ENCODE results near the gene CRIP2. TPM values are rescaled to one million over a fixed set of nuclear protein-coding genes. Genes with fewer than 3 reads are reported as not detected.

The CRIP2 gene
- total and polyA plus RNA-seq, 9 donors = 0.35 to 242 (median 47.8) TPM

DNA sequence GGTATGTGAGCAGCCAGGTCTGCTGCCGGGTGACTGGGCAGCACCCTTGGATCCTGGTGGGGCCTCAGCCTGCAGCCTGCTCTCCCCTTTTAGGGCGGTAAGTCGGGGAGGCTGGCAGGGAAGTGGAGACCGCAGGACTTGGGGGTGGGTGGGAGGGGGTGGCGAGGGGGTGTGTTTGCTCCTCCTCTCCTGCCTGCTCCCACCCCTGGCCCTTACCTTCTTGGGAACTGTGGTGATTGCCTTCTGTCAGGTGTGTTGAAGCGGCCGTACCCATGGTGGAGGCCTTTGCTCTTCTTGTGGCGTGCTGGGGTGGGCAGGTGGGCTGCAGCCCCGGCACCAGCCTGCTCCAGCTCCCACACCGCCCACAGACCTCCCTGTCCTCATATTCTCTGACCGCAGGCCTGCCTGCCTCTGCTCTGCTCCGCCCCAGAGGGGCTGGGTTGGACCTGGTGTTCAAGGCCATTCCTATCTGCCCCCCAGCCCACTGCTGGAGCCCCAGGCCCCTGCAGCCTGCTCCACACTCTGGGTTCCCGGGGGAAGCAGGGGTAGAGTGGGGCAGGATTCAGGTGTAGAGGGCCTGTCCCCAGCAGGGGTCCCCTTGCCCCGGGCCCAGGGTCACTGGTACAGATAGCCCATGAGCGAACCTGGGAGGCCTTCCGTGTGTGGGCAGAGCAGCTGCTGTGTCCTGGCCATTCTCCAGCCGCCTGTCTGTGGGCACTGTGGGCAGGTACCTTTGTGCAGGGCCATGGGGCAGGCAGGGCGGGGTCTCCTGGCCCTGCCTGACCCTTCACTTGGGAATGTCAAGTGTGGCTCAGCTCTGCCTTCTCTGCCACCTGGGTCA, 21.6 kb downstream of the CRIP2 start:
- no peak overlapping the region for H3K27ac ChIP-seq
- H3K36me3 ChIP-seq = no peaks in the 10 kb centered on the region
- 62 to 73% (median 68%) methylated on average over 18 of the region's 18 CpGs for WGBS, 3 donors
- H3K4me1 ChIP-seq (ENCODE audit: insufficient read depth) = peaks cover 2% of the 10 kb centered on the region
- no peak for TF ChIP-seq POLR2A (IDR thresholded peaks at IDR 0.05)
- no peak for TF ChIP-seq EP300 (IDR thresholded peaks at IDR 0.05)
- TF ChIP-seq, protein P1, sequence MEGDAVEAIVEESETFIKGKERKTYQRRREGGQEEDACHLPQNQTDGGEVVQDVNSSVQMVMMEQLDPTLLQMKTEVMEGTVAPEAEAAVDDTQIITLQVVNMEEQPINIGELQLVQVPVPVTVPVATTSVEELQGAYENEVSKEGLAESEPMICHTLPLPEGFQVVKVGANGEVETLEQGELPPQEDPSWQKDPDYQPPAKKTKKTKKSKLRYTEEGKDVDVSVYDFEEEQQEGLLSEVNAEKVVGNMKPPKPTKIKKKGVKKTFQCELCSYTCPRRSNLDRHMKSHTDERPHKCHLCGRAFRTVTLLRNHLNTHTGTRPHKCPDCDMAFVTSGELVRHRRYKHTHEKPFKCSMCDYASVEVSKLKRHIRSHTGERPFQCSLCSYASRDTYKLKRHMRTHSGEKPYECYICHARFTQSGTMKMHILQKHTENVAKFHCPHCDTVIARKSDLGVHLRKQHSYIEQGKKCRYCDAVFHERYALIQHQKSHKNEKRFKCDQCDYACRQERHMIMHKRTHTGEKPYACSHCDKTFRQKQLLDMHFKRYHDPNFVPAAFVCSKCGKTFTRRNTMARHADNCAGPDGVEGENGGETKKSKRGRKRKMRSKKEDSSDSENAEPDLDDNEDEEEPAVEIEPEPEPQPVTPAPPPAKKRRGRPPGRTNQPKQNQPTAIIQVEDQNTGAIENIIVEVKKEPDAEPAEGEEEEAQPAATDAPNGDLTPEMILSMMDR (IDR thresholded peaks at IDR 0.05) = no peak
- no peaks in the 10 kb centered on the region for H3K9me3 ChIP-seq
- DNase-seq = no peak
- intact Hi-C loops (cut with DNase I) = loop anchor here in 1 of 4 donors (10.0 kb wide), 1 partner anchor 401 kb away; no protein-coding TSS in a partner anchor
- no peak overlapping the region for H3K4me3 ChIP-seq
- no peaks in the 10 kb centered on the region for H3K27me3 ChIP-seq

DNA sequence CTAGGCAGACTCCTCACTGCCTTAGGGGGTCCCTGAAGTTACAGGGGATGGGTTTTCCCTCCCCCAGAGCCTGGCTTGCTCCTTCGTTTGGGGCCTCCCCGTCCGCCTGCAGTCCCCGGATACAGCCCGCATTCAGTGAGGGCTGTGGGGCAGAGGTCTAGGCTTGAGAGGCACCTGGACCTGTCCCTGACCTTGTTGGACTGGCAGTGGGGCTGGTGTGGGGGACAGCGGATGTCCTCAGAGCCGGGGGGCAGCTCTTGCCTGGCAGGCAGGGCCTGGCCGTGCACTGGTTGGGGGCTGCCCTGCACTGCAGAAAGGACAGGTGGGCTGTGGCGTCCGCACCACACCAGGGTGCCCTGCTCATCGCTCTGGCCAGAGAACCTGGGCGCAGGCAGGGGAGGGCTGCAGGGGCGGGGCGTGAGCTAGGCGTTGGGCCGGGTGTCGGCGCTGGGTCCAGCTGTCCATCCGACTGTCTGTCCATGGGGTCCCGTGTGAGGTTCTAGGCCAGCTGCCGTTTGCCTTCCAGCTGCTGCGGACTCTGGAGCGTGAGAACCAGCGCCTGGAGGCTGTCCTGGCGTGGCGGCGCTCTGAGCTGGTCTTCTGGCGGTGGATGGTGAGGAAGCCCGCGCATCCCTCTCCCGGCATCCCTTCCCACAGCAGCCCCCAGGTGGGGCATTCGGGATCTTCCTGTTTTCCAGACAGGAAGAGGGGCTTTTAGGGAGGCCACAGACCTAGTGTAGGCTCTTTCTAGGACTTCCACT, 22.4 kb downstream of the CRIP2 start:
- H3K4me1 ChIP-seq (ENCODE audit: insufficient read depth) = no peaks in the 10 kb centered on the region
- intact Hi-C loops (cut with DNase I) = loop anchor here in 1 of 4 donors (10.0 kb wide), 1 partner anchor 402 kb away; no protein-coding TSS in a partner anchor
- no peak overlapping the region for H3K4me3 ChIP-seq
- H3K9me3 ChIP-seq = no peaks in the 10 kb centered on the region
- no peaks in the 10 kb centered on the region for H3K27me3 ChIP-seq
- 86 to 88% (median 88%) methylated on average over 30 to 32 of the region's 32 CpGs for WGBS, 3 donors
- DNase-seq = peak in 1 of 5 donors; percentile 18
- no peak for TF ChIP-seq EP300 (IDR thresholded peaks at IDR 0.05)
- TF ChIP-seq, protein P1 (IDR thresholded peaks at IDR 0.05) = no peak
- TF ChIP-seq POLR2A (IDR thresholded peaks at IDR 0.05) = no peak
- no peaks in the 10 kb centered on the region for H3K36me3 ChIP-seq
- H3K27ac ChIP-seq = no peak overlapping the region

DNA sequence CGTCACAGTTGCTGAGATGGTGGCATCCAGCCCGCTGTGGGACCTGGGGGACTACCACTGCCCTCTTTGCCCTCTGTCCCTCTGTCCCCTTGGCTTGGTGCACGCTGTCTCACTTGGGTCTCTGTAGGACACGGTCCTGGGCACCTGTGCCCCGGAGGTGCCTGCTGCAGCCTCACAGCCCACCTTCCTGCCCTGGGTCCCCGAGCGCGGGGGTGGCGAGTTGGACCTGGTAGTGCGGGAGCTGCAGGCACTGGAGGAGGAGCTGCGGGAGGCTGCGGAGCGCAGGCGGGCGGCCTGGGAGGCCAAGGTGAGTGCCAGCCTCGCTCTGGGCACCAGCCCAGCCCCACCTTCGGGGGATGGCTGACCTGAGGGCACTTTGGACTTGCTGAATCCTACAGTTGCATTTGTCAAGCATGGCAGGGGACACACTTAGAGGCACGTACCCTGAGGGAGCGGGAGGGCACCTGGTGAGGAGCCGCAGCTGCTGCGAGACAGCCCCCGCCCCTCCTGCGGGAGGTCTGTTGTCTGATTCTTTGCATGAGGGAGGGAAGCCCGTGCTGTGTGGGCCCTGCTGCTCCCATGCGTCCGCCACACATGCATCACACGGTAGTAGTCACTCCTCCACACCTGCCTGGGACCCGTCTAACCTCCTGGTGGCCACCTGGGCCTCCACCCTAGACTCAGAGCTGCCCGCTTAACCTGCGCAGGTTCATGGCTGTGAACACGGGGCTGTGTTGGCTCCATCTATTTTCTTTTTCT, 23.2 kb downstream of the CRIP2 start:
- no peaks in the 10 kb centered on the region for H3K4me1 ChIP-seq (ENCODE audit: insufficient read depth)
- WGBS, 3 donors = 79 to 87% (median 82%) methylated on average over 30 to 31 of the region's 31 CpGs
- H3K9me3 ChIP-seq = no peaks in the 10 kb centered on the region
- no peak overlapping the region for H3K27ac ChIP-seq
- TF ChIP-seq EP300 (IDR thresholded peaks at IDR 0.05) (no peak), POLR2A (IDR thresholded peaks at IDR 0.05) (no peak)
- TF ChIP-seq, protein P1 (IDR thresholded peaks at IDR 0.05) = no peak
- no peak for DNase-seq
- H3K4me3 ChIP-seq = no peak overlapping the region
- intact Hi-C loops (cut with DNase I) = loop anchor here in 1 of 4 donors (10.0 kb wide), 1 partner anchor 403 kb away; no protein-coding TSS in a partner anchor
- no peaks in the 10 kb centered on the region for H3K27me3 ChIP-seq
- no peaks in the 10 kb centered on the region for H3K36me3 ChIP-seq

Measured in ovary (tissue), 9 donors.